Cardiac fibroblast (primary cell): ENCODE results near the gene NCOA3.

Experiments used
- DNase-seq, 2 donors: peaks; one replicate each; pipeline versions ENCODE4 v3.0.0 to v3.0.0-alpha.2; 2010; ENCODE audit warnings: low read depth in 2 of 2
- H3K4me3 ChIP-seq, 2 donors: replicated peaks in 1 of 2; 1 replicate in 1 of 2; 2 replicates in 1 of 2; pipeline ENCODE4 v1.5.1; 2011; ENCODE audit warnings: low read depth in 2 of 2, low read length in 2 of 2, mild to moderate bottlenecking in 2 of 2, moderate library complexity in 1 of 2
- TF ChIP-seq, protein P1 (sequence below): IDR thresholded peaks from one replicate; pipeline ENCODE4 v1.5.1; 2011; ENCODE audit warnings: low read depth, mild to moderate bottlenecking, low read length, inconsistent platforms

The NCOA3 gene

DNA sequence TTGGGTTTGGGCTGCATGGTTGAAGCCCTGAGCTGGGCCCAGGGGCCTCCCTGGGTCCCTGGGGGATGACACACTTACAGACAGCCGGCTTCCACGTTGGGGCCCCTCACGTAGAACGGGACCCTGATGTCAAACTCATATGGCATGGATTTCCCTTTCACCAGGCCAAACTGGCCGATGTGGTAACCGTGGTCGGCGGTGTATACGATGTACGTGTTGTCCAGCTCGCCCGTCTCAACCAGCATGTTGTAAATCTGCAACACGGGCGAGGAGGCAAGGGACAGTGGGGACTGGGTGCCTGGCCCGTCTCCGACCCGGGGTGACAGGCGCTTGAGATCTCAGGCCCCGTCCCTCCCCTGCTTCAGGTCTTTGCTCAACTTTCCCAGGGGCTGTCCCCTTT lies 181.2 kb downstream of the NCOA3 start:
- H3K4me3 ChIP-seq, result no peak overlapping the region
- TF ChIP-seq, protein P1, sequence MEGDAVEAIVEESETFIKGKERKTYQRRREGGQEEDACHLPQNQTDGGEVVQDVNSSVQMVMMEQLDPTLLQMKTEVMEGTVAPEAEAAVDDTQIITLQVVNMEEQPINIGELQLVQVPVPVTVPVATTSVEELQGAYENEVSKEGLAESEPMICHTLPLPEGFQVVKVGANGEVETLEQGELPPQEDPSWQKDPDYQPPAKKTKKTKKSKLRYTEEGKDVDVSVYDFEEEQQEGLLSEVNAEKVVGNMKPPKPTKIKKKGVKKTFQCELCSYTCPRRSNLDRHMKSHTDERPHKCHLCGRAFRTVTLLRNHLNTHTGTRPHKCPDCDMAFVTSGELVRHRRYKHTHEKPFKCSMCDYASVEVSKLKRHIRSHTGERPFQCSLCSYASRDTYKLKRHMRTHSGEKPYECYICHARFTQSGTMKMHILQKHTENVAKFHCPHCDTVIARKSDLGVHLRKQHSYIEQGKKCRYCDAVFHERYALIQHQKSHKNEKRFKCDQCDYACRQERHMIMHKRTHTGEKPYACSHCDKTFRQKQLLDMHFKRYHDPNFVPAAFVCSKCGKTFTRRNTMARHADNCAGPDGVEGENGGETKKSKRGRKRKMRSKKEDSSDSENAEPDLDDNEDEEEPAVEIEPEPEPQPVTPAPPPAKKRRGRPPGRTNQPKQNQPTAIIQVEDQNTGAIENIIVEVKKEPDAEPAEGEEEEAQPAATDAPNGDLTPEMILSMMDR, result no peak
- DNase-seq, result no peak

DNA sequence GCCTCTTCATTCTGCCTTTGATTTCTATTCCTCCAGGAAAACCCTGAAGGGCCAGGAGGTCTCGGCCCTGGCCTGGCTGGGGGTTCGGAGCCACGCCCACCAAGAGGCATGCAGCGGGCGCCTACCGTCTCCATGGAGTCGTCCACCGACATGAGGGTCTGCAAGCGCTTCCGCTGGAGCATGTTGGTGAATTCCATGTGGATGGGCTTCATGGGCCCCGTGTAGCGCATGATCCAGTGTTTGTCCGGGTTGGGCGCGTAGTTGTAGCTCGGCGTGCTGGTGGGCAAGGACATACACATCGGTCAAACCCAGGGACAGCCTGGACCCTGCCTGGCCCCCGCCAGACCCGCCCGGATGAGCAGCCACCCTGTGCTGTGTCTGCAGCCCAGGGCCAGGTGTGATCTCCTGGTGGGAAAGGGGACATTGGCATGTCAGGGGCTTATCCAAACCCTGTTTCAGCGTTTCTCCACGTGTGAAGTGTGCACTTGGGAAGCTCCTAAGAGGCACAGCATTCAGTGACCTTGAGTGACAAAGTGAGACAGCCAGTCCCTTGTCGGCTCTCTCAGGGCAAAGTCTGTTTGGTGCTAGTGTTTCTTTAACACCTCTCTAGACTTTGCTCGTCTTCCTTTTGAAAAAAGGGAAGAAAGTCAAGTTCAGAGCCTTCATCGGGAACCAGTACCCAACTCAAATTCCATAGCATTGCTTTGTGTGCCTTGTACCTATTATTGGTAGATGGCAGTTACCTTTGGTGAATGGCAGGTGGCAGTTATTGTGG lies 182.8 kb downstream of the NCOA3 start:
- TF ChIP-seq, protein P1, result no peak
- no peak for DNase-seq
- H3K4me3 ChIP-seq, result no peak overlapping the region

DNA sequence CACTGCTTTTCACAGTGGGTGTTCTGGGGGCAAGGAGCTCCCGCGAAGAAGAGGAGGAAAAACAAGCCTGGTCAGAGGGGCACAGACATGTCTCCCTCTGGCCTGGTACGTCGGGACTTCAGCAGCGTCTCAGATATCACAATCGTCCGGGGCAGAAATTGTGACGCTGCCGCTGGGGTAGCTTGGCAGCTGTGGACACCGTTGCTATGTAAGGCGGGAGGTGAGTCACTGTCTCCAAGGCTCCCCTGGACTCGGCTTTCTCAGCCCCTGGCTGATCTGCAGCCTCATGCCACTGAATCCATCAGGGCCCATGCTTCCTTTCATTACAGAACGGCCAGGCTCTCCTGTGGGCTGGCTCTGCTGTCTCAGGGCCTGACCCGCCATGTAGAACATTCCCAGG lies 184.9 kb downstream of the NCOA3 start:
- TF ChIP-seq, protein P1, result no peak
- H3K4me3 ChIP-seq, result no peak overlapping the region
- DNase-seq, result peak; percentile 58 to 75

DNA sequence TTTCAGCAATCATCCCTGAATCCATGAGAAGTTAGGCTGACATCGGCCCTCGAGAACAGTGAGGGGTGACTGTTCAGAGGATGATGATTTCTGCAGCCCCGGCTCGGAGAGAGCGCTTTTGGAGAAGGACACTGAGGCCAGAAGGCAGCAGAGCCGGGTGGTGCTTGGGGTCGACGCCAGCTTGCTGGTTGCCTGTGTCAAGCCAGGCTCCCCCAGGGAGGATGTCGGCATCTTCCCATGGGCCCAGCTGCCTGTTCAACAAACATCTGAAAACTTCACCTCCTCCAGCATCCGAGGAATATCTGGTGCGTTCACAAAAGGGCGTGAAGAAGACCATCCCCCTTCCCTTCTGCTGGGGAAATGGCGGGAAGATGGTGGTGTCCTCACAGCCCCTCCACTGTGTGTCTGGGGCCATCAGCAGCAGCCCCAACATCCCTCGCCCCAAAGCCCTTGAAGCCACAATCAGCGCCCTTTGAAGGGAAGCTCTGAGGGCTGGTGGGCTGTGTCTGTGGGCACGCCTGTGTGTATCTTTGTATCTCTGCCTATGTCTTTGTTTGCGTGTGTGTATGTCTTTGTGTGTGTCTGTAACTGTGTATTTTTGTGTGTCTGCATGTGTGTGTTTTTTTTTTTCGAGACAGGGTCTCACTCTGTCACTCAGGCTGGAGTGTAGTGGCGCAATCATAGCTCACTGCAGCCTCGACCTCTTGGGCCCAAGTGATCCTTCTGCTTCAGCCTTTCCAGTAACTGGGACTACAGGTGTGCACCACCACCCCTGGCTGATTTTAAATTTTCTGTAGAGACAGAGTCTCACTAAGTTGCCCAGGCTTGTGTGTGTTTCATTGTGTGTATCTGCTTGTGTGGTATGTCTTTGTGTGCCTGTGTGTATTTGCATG lies 185.7 kb downstream of the NCOA3 start:
- no peak overlapping the region for H3K4me3 ChIP-seq
- no peak for DNase-seq
- TF ChIP-seq, protein P1, result no peak

DNA sequence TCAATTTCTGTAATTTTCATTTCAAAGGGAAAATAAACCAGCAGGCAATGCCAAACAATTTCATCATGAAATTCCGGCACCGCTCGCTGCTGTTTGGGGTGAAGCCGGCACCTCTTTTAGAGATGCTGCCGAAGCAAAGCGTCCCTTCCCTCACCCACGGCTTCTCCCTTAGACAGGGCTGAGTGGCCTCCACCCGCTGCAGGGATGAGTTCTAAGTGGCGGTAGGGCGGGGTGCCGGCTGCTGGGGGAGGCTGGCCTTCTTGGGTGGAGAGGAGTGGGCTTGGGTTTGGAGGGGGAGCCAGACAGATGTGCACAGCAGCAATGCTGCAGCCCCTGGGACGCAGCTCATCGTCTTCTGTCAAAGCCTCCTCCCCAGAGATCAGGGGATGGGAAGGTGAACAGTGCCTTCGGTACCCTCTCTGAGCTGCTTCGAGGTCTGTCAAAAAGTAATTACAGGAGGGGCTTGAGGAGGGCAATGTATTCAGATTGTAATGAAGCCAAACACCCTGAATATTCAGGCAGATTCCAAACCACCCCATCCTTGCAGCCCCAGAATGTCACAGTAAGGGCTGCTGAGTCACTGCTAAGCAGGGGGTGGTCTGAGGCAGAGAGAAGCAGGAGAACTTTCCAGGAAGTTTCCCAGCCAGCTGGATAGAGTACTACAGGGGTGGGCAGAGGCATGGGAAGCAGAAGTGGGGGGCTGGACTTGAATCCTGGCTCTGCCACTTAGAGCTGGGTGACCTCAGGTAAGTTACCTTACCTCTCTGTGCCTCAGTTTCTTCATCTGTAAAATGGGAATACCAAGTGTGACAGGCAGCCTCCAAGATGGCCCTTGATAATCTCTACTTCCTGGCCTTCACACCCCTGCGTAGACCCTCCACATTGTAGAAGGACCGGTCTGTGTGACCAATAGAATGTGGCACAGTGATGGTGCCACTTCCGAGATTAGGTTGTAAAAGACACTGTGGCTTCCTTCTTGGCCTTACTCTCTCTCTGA lies 187.0 kb downstream of the NCOA3 start:
- TF ChIP-seq, protein P1, result no peak
- no peak for DNase-seq
- H3K4me3 ChIP-seq, result no peak overlapping the region

DNA sequence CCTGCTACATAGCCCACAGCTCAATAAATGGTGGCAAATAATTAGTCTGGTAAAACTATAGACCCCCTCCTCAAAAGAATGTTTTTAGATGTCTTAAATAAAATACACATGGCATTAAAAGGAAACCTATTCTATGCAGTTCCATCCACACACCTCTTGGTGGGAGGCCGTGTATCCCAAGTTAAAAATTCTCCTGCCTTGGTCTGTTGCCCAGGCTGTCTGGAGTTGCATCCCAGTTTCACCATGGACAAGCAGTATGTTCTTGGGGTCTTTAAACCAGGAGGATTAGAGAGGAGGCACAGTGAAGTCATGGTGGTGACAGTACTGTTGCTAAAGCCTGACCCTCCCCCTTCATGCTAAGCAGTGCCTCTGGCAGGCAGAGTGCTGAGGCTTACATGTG lies 188.0 kb downstream of the NCOA3 start:
- no peak overlapping the region for H3K4me3 ChIP-seq
- TF ChIP-seq, protein P1, result no peak
- DNase-seq, result no peak
